ENCODE measurements around the gene RAPGEF2. TPM values are rescaled to one million over a fixed set of nuclear protein-coding genes. Genes with fewer than 3 reads are reported as not detected.

The RAPGEF2 gene
- total RNA-seq, 2 experiments from 2014 or later, result 24.1 to 27.8 TPM

- POLR2A ChIA-PET, result no interaction called here
- CTCF ChIA-PET, result interaction anchor here (0.6 kb wide), 1 partner anchor 40 kb away, joined by 3 read pairs; no protein-coding TSS in a partner anchor
- no peak overlapping the region for H3K4me3 Mint-ChIP-seq
- H3K27ac Mint-ChIP-seq, result no peak overlapping the region
- DNase-seq, result no peak
- no peaks in the 10 kb centered on the region for H3K36me3 Mint-ChIP-seq (ENCODE audit: low read depth)
- H3K4me1 Mint-ChIP-seq, result peaks cover 10% of the 10 kb centered on the region
- H3K9me3 Mint-ChIP-seq, result no peaks in the 10 kb centered on the region
- no peaks in the 10 kb centered on the region for H3K27me3 Mint-ChIP-seq
Measured at GRCh38 chr4:159162576-159162975, 59.7 kb downstream of the RAPGEF2 start.

- CTCF ChIA-PET, result interaction anchor here (0.6 kb wide), 1 partner anchor 447 kb away, joined by 4 read pairs; no protein-coding TSS in a partner anchor
- POLR2A ChIA-PET, result no interaction called here
- no peak overlapping the region for H3K27ac Mint-ChIP-seq
- H3K4me1 Mint-ChIP-seq, result peaks cover 10% of the 10 kb centered on the region
- no peaks in the 10 kb centered on the region for H3K27me3 Mint-ChIP-seq
- H3K36me3 Mint-ChIP-seq (ENCODE audit: low read depth), result no peaks in the 10 kb centered on the region
- H3K4me3 Mint-ChIP-seq, result no peak overlapping the region
- H3K9me3 Mint-ChIP-seq, result no peaks in the 10 kb centered on the region
- no peak for DNase-seq
Measured at GRCh38 chr4:159163521-159163920, 60.6 kb downstream of the RAPGEF2 start.

- ChIA-PET CTCF (no interaction called here), POLR2A (no interaction called here)
- no peaks in the 10 kb centered on the region for H3K27me3 Mint-ChIP-seq
- DNase-seq, result no peak
- no peak overlapping the region for H3K4me3 Mint-ChIP-seq
- no peaks in the 10 kb centered on the region for H3K36me3 Mint-ChIP-seq (ENCODE audit: low read depth)
- no peaks in the 10 kb centered on the region for H3K9me3 Mint-ChIP-seq
- no peak overlapping the region for H3K27ac Mint-ChIP-seq
- peaks cover 25% of the 10 kb centered on the region for H3K4me1 Mint-ChIP-seq
Measured at GRCh38 chr4:159169404-159170302, 66.8 kb downstream of the RAPGEF2 start.

- no peak for DNase-seq
- CTCF ChIA-PET, result no interaction called here
- Mint-ChIP-seq H3K4me1 (peaks cover 35% of the 10 kb centered on the region), H3K9me3 (no peaks in the 10 kb centered on the region), H3K27me3 (peaks cover 2% of the 10 kb centered on the region), H3K27ac (no peak overlapping the region), H3K4me3 (no peak overlapping the region), H3K36me3 (ENCODE audit: low read depth) (no peaks in the 10 kb centered on the region)
- POLR2A ChIA-PET, result no interaction called here
Measured at GRCh38 chr4:159171287-159171686, 68.4 kb downstream of the RAPGEF2 start.

GRCh38 chr4:159173886-159174285 lies 71.0 kb downstream of the RAPGEF2 start:
- POLR2A ChIA-PET, result no interaction called here
- H3K4me3 Mint-ChIP-seq, result no peak overlapping the region

GRCh38 chr4:159174645-159175084 lies 71.8 kb downstream of the RAPGEF2 start:
- ChIA-PET POLR2A (no interaction called here), CTCF (interaction anchor here (1.2 to 1.7 kb wide), 2 partner anchors 68 to 318 kb away, joined by 3 to 6 read pairs; no protein-coding TSS in a partner anchor)
- Mint-ChIP-seq H3K4me3 (no peak overlapping the region), H3K9me3 (no peaks in the 10 kb centered on the region), H3K36me3 (ENCODE audit: low read depth) (no peaks in the 10 kb centered on the region), H3K27ac (no peak overlapping the region), H3K4me1 (peaks cover 45% of the 10 kb centered on the region), H3K27me3 (peaks cover 2% of the 10 kb centered on the region)
- DNase-seq, result no peak

More at GRCh38 chr4:159173886-159174285, 71.0 kb downstream of the RAPGEF2 start:
- DNase-seq, result no peak
- CTCF ChIA-PET, result interaction anchor here (1.2 to 1.7 kb wide), 2 partner anchors 67 to 317 kb away, joined by 3 to 6 read pairs; no protein-coding TSS in a partner anchor
- Mint-ChIP-seq H3K4me1 (peaks cover 38% of the 10 kb centered on the region), H3K9me3 (no peaks in the 10 kb centered on the region), H3K27ac (no peak overlapping the region), H3K27me3 (peaks cover 2% of the 10 kb centered on the region), H3K36me3 (ENCODE audit: low read depth) (no peaks in the 10 kb centered on the region)

- POLR2A ChIA-PET, result no interaction called here
- Mint-ChIP-seq H3K27me3 (peaks cover 2% of the 10 kb centered on the region), H3K4me1 (peaks cover 42% of the 10 kb centered on the region), H3K27ac (no peak overlapping the region), H3K9me3 (no peaks in the 10 kb centered on the region), H3K36me3 (ENCODE audit: low read depth) (no peaks in the 10 kb centered on the region), H3K4me3 (no peak overlapping the region)
- peak; percentile 61 for DNase-seq
- CTCF ChIA-PET, result interaction anchor here (1.7 to 4.3 kb wide), 2 partner anchors 318 to 319 kb away, joined by 6 to 33 read pairs; no protein-coding TSS in a partner anchor
Measured at GRCh38 chr4:159175085-159175988, 72.5 kb downstream of the RAPGEF2 start.

GRCh38 chr4:159175989-159176375 lies 73.1 kb downstream of the RAPGEF2 start:
- H3K4me3 Mint-ChIP-seq, result no peak overlapping the region
- ChIA-PET POLR2A (no interaction called here), CTCF (interaction anchor here (4.3 kb wide), 1 partner anchor 319 kb away, joined by 33 read pairs; no protein-coding TSS in a partner anchor)
- H3K4me1 Mint-ChIP-seq, result peaks cover 42% of the 10 kb centered on the region
- H3K27ac Mint-ChIP-seq, result no peak overlapping the region
- peaks cover 2% of the 10 kb centered on the region for H3K27me3 Mint-ChIP-seq
- H3K9me3 Mint-ChIP-seq, result no peaks in the 10 kb centered on the region
- DNase-seq, result no peak
- no peaks in the 10 kb centered on the region for H3K36me3 Mint-ChIP-seq (ENCODE audit: low read depth)

GRCh38 chr4:159177265-159178150 lies 74.6 kb downstream of the RAPGEF2 start:
- DNase-seq, result no peak
- H3K36me3 Mint-ChIP-seq (ENCODE audit: low read depth), result no peaks in the 10 kb centered on the region
- no peaks in the 10 kb centered on the region for H3K9me3 Mint-ChIP-seq
- H3K27ac Mint-ChIP-seq, result no peak overlapping the region
- peaks cover 30% of the 10 kb centered on the region for H3K4me1 Mint-ChIP-seq
- CTCF ChIA-PET, result interaction anchor here (0.6 to 4.3 kb wide), 8 partner anchors 9 to 534 kb away, joined by 3 to 33 read pairs (median 4); no protein-coding TSS in a partner anchor
- H3K4me3 Mint-ChIP-seq, result no peak overlapping the region
- H3K27me3 Mint-ChIP-seq, result peaks cover 2% of the 10 kb centered on the region
- POLR2A ChIA-PET, result no interaction called here

- no peak for DNase-seq
- no peaks in the 10 kb centered on the region for H3K9me3 Mint-ChIP-seq
- H3K4me1 Mint-ChIP-seq, result peaks cover 30% of the 10 kb centered on the region
- ChIA-PET CTCF (interaction anchor here (0.6 to 4.3 kb wide), 6 partner anchors 9 to 594 kb away, joined by 3 to 33 read pairs (median 4); no protein-coding TSS in a partner anchor), POLR2A (no interaction called here)
- no peak overlapping the region for H3K4me3 Mint-ChIP-seq
- no peaks in the 10 kb centered on the region for H3K36me3 Mint-ChIP-seq (ENCODE audit: low read depth)
- no peak overlapping the region for H3K27ac Mint-ChIP-seq
- H3K27me3 Mint-ChIP-seq, result peaks cover 2% of the 10 kb centered on the region
Measured at GRCh38 chr4:159178151-159178546, 75.3 kb downstream of the RAPGEF2 start.

GRCh38 chr4:159178979-159179969 lies 76.4 kb downstream of the RAPGEF2 start:
- CTCF ChIA-PET, result interaction anchor here (0.5 to 4.3 kb wide), 5 partner anchors 24 to 595 kb away, joined by 3 to 33 read pairs (median 3); no protein-coding TSS in a partner anchor
- Mint-ChIP-seq H3K27ac (no peak overlapping the region), H3K36me3 (ENCODE audit: low read depth) (no peaks in the 10 kb centered on the region), H3K4me3 (no peak overlapping the region), H3K9me3 (no peaks in the 10 kb centered on the region), H3K27me3 (peaks cover 2% of the 10 kb centered on the region), H3K4me1 (peaks cover 30% of the 10 kb centered on the region)
- POLR2A ChIA-PET, result no interaction called here
- DNase-seq, result no peak

Measured in activated CD4-positive, alpha-beta memory T cell treated with anti-CD3 and anti-CD28 coated beads, Interleukin-2, amount 10 ng/mL, durations not matched to agents 7 days and 5 days (primary cell).